ENCODE measurements around the gene COL4A2.

DNA sequence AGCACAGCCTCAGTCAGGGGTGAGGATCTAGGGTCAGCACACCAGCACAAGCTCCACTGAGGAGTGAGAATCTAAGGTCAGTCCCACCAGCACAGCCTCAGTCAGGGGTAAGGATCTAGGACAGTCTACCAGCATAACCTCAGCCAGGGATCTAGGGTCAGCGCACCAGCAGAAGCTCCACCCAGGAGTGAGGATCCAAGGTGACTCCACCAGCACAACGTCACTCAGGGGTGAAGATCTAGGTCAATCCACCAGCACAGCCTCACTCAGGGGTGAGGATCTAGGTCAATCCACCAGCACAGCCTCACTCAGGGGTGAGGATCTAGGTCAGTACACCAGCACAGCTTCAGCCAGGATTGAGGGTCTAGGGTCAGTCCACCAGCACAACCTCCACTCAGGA lies 189.9 kb downstream of the COL4A2 start:
- TF ChIP-seq, protein P1, sequence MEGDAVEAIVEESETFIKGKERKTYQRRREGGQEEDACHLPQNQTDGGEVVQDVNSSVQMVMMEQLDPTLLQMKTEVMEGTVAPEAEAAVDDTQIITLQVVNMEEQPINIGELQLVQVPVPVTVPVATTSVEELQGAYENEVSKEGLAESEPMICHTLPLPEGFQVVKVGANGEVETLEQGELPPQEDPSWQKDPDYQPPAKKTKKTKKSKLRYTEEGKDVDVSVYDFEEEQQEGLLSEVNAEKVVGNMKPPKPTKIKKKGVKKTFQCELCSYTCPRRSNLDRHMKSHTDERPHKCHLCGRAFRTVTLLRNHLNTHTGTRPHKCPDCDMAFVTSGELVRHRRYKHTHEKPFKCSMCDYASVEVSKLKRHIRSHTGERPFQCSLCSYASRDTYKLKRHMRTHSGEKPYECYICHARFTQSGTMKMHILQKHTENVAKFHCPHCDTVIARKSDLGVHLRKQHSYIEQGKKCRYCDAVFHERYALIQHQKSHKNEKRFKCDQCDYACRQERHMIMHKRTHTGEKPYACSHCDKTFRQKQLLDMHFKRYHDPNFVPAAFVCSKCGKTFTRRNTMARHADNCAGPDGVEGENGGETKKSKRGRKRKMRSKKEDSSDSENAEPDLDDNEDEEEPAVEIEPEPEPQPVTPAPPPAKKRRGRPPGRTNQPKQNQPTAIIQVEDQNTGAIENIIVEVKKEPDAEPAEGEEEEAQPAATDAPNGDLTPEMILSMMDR (IDR thresholded peaks at IDR 0.05), result no peak
- no peak for TF ChIP-seq POLR2A (IDR thresholded peaks at IDR 0.05)
